HCT116 (cell line): Measurements from ENCODE around the gene ZNF554. TPM values are rescaled to one million over a fixed set of nuclear protein-coding genes. Genes with fewer than 3 reads are reported as not detected.

Source experiments
- ATAC-seq: fragments of 200-7000 bp; cut with Tn5 transposase; 2 replicates; pipeline ENCODE4 v1.9.1; 2020; ENCODE audit warnings: mild to moderate bottlenecking, moderate library complexity
- BruUV-seq: library from RNA; stranded (reverse); fragments of 400-500 nt; replicated peaks from 2 replicates; lab custom pipeline; 2021; lab: Mats Ljungman, UMichigan
- CTCF ChIA-PET: fragments of 300-600 bp; sonication (Branson Sonifier 250); formaldehyde crosslinking; loops from one replicate; lab custom pipeline; 2021; ENCODE audit warnings: antibody characterized with exemption; lab: Charles Lee
- POLR2A ChIA-PET: fragments of 300-600, 350-600 bp; sonication (Branson Sonifier 250); formaldehyde crosslinking; loops from one replicate; lab custom pipeline; 2021; ENCODE audit warnings: antibody characterized with exemption; lab: Charles Lee
- RAD21 ChIA-PET, 2 experiments: fragments of 300-600 bp; sonication (Branson Sonifier 250); formaldehyde crosslinking; loops; one replicate each; lab custom pipeline; 2023; ENCODE audit warnings: low total read pairs in 2 of 2; ENCODE audit not compliant: uncharacterized antibody in 2 of 2, unreplicated experiment in 2 of 2, low non-redundant PET in 1 of 2; lab: Charles Lee
- DNase-seq: peaks from one replicate; pipeline ENCODE4 v3.0.0-alpha.2; 2010; ENCODE audit warnings: low read depth, low spot score
- H2AFZ ChIP-seq: fragments of 200-600 bp; shearing (Covaris generic), sonication (generic); 2 replicates; pipeline ENCODE4 v1.6.1; 2017; ENCODE audit warnings: low read depth, mixed run types, mixed read lengths, antibody characterized with exemption, low read length; ENCODE audit not compliant: poor library complexity, severe bottlenecking
- H3K27ac ChIP-seq: 2 replicates; pipeline ENCODE4 v1.5.1; 2012; ENCODE audit warnings: low read depth, low read length
- H3K27me3 ChIP-seq: fragments of 200-600 bp; sonication (generic); 2 replicates; pipeline ENCODE4 v1.6.1; 2016; ENCODE audit warnings: mixed run types, low read length, mixed read lengths; ENCODE audit not compliant: insufficient read depth
- H3K36me3 ChIP-seq, 2 experiments: fragments of 200-500 bp in 1 of 2; fragments of 200-600 bp in 1 of 2; sonication (Bioruptor generic) in 1 of 2; sonication (generic) in 1 of 2; 2 replicates each; pipeline versions ENCODE4 v1.5.1 to v1.6.1; 2014 to 2016; ENCODE audit warnings: low read length in 2 of 2, inconsistent platforms in 1 of 2, mixed read lengths in 1 of 2, mixed run types in 1 of 2; ENCODE audit not compliant: insufficient read depth in 2 of 2, control insufficient read depth in 1 of 2
- H3K4me1 ChIP-seq, 2 experiments: fragments of 200-600 bp in 1 of 2; sonication (generic) in 1 of 2; 2 replicates each; pipeline versions ENCODE4 v1.5.1 to v1.6.1; 2012 to 2017; ENCODE audit warnings: low read length in 2 of 2, inconsistent platforms in 1 of 2, mild to moderate bottlenecking in 1 of 2, mixed read lengths in 1 of 2, mixed run types in 1 of 2, moderate library complexity in 1 of 2; ENCODE audit not compliant: insufficient read depth in 2 of 2, control insufficient read depth in 1 of 2
- H3K4me2 ChIP-seq: fragments of 200-600 bp; sonication (generic); 2 replicates; pipeline ENCODE4 v1.6.1; 2017; ENCODE audit warnings: mixed run types, low read length, mixed read lengths
- H3K4me3 ChIP-seq, 2 experiments: fragments of 200-600 bp in 1 of 2; sonication (generic) in 1 of 2; replicated peaks in 1 of 2; 2 replicates each; pipeline ENCODE4 v1.5.1; 2011 to 2016; ENCODE audit warnings: low read length in 2 of 2, control low read depth in 1 of 2, low read depth in 1 of 2, mild to moderate bottlenecking in 1 of 2, mixed read lengths in 1 of 2, mixed run types in 1 of 2
- H3K79me2 ChIP-seq: fragments of 200-600 bp; sonication (generic); 2 replicates; pipeline ENCODE4 v1.6.1; 2017; ENCODE audit warnings: mild to moderate bottlenecking, mixed run types, low read length, moderate library complexity, mixed read lengths; ENCODE audit not compliant: insufficient read depth
- H3K9ac ChIP-seq: fragments of 200-600 bp; sonication (generic); 2 replicates; pipeline ENCODE4 v1.6.1; 2016; ENCODE audit warnings: low read length, mixed read lengths
- H3K9me2 ChIP-seq: fragments of 200-600 bp; sonication (generic), shearing (Covaris generic); 2 replicates; pipeline ENCODE4 v1.6.1; 2017; ENCODE audit warnings: mixed run types, mild to moderate bottlenecking, moderate library complexity; ENCODE audit not compliant: insufficient read depth
- H3K9me3 ChIP-seq, 2 experiments: fragments of 200-500 bp in 1 of 2; fragments of 200-600 bp in 1 of 2; sonication (Bioruptor generic) in 1 of 2; sonication (generic) in 1 of 2; 2 replicates each; pipeline ENCODE4 v1.6.1; 2014 to 2017; ENCODE audit warnings: low read length in 2 of 2, mixed read lengths in 2 of 2, inconsistent platforms in 1 of 2, low read depth in 1 of 2, mild to moderate bottlenecking in 1 of 2, mixed run types in 1 of 2, moderate library complexity in 1 of 2; ENCODE audit not compliant: control insufficient read depth in 1 of 2, insufficient read depth in 1 of 2
- H4K20me1 ChIP-seq: fragments of 200-600 bp; sonication (generic), shearing (Covaris generic); 2 replicates; pipeline ENCODE4 v1.6.1; 2017; ENCODE audit warnings: mixed run types, mild to moderate bottlenecking, moderate library complexity; ENCODE audit not compliant: insufficient read depth
- CBX3 ChIP-seq: IDR thresholded peaks from 2 replicates; pipeline ENCODE4 v1.6.1; 2012; ENCODE audit warnings: low read depth
- CEBPB ChIP-seq: IDR thresholded peaks from 2 replicates; pipeline ENCODE4 v1.6.1; 2012; ENCODE audit warnings: low read depth
- EGR1 ChIP-seq: IDR thresholded peaks from 2 replicates; pipeline ENCODE4 v1.6.1; 2012; ENCODE audit warnings: low read depth
- MAX ChIP-seq: IDR thresholded peaks from 2 replicates; pipeline ENCODE4 v1.6.1; 2012
- POLR2AphosphoS5 ChIP-seq: IDR thresholded peaks from 2 replicates; pipeline ENCODE4 v1.6.1; 2011; ENCODE audit warnings: mild to moderate bottlenecking, low read depth, low read length, moderate library complexity
- TCF7L2 ChIP-seq: IDR thresholded peaks from 2 replicates; pipeline ENCODE4 v1.7.0; 2011; ENCODE audit warnings: borderline replicate concordance, inconsistent platforms; ENCODE audit not compliant: insufficient read depth, insufficient read length; ENCODE audit errors: extremely low read depth
- ZFX ChIP-seq: fragments of 450-650 bp; IDR thresholded peaks from 2 replicates; pipeline ENCODE4 v1.6.1; 2017
- intact Hi-C: fragments of 100-400 bp; cut with micrococcal nuclease; formaldehyde crosslinking; loops from 2 replicates; pipeline ENCODE4 v1.10.0; 2022
- total RNA-seq: library from RNA; stranded (reverse); gene quantifications from one replicate; pipeline ENCODE4 v1.2.1, GENCODE V29; 2021; ENCODE audit not compliant: unreplicated experiment

ZNF554 gene
- total RNA-seq, 1 experiment from 2014 or later, result 4.0 TPM

GRCh38 chr19:2840794-2841791 is 21.4 kb downstream of the ZNF554 start, which contains the start of gene ZNF555 (continued):
- peak; percentile 71; the same call in 1 of the 2 replicates for TF ChIP-seq CBX3
- TF ChIP-seq TCF7L2, result no peak
- TF ChIP-seq POLR2AphosphoS5, result peak; percentile 66
- peak; percentile 43; the same call in 1 of the 2 replicates for TF ChIP-seq MAX
- TF ChIP-seq ZFX, result no peak
- TF ChIP-seq EGR1, result no peak

- no peak overlapping the region for H2AFZ ChIP-seq
- no TSS peak for BruUV-seq
Measured at GRCh38 chr19:2841855-2842574, 22.3 kb downstream of the ZNF554 start.

More at GRCh38 chr19:2841855-2842574, 22.3 kb downstream of the ZNF554 start:
- POLR2A ChIA-PET, result no interaction called here
- intact Hi-C loops, result loop anchor here (10.0 kb wide), 1 partner anchor 93 kb away; no protein-coding TSS in a partner anchor
- TF ChIP-seq CEBPB (no peak), ZFX (0 out of 2 replicates have a peak, but pooled peaks have one; percentile 18)
- TF ChIP-seq, all 23 proteins: peak for 1
- Histone ChIP-seq H3K4me1 (peaks cover 0 to 12% of the 10 kb centered on the region in 2 experiments; a peak in 2 of 4 replicates), H3K36me3 (no peaks in the 10 kb centered on the region), H3K27ac (peak overlapping the region; percentile 67; the same call in 1 of the 2 replicates), H3K4me3 (peak overlapping the region; percentile 53 to 64), H3K4me2 (peak overlapping the region; percentile 87), H3K27me3 (no peaks in the 10 kb centered on the region), H3K9me2 (no peaks in the 10 kb centered on the region), H3K9me3 (peaks cover 0 to 3% of the 10 kb centered on the region in 2 experiments; a peak in 1 of 4 replicates), H4K20me1 (no peaks in the 10 kb centered on the region), H3K9ac (peak overlapping the region; percentile 56), H3K79me2 (no peaks in the 10 kb centered on the region; the same call in 1 of the 2 replicates)
- DNase-seq (no peak), ATAC-seq (peak; percentile 20)
- ChIA-PET CTCF (interaction anchor here (0.9 to 1.7 kb wide), 3 partner anchors 9 to 46 kb away, joined by 3 to 5 read pairs (median 5); no protein-coding TSS in a partner anchor), RAD21 (no interaction called here)
